Lower leg skin (tissue), 4 donors: ENCODE measurements around the gene CFAP410. TPM values are rescaled to one million over a fixed set of nuclear protein-coding genes. Genes with fewer than 3 reads are reported as not detected.
"Not testable (repeated sequence)": the region's sequence is repeated elsewhere in the genome, so short reads cannot be mapped to it uniquely, and the experiment has no call there.

Experiments
- DNase-seq, 2 donors: peaks; one replicate each; pipeline ENCODE4 v3.0.0-alpha.2; 2019; ENCODE audit warnings: low spot score in 2 of 2
- H3K4me3 ChIP-seq: fragments of 200-600 bp; sonication (generic); 2 replicates; pipeline ENCODE4 v1.5.1; 2017; ENCODE audit warnings: mild to moderate bottlenecking, low read depth; ENCODE audit not compliant: poor library complexity, severe bottlenecking
- CTCF ChIP-seq, 3 donors: fragments of 450-650 bp; IDR thresholded peaks; one replicate each; pipeline ENCODE4 v1.5.1; 2016; ENCODE audit warnings: antibody characterized with exemption in 3 of 3, mild to moderate bottlenecking in 3 of 3, moderate library complexity in 2 of 3
- POLR2A ChIP-seq, 2 donors: fragments of 450-650 bp; IDR thresholded peaks; one replicate each; pipeline ENCODE4 v1.6.1; 2016 to 2017; ENCODE audit warnings: antibody characterized with exemption in 2 of 2, mild to moderate bottlenecking in 1 of 2, moderate library complexity in 1 of 2
- WGBS, 2 donors: methylation state at CpG; one replicate each; pipeline ENCODE4 v1.1.5; 2018; 5-methylcytosine and 5-hydroxymethylcytosine counted together
- intact Hi-C: fragments of 100-400 bp; cut with DNase I; formaldehyde crosslinking; loops from one replicate; pipeline ENCODE4 v1.15.0; 2023; ENCODE audit warnings: low total_unique reads
- total RNA-seq, 4 donors: library from RNA; depleted of rRNA; stranded (reverse); fragments of >200 nt; gene quantifications; one replicate each; pipeline ENCODE4 v1.1.0, GENCODE V29; 2016

CFAP410 gene
- total RNA-seq, 4 donors from 2014 or later, result 21.3 to 40.1 (median 25.2) TPM

GRCh38 chr21:44288251-44289110, 50.7 kb downstream of the CFAP410 start:
- intact Hi-C loops, result no loop called here
- DNase-seq, result no peak
- TF ChIP-seq CTCF (IDR thresholded peaks at IDR 0.05), result no peak
- TF ChIP-seq POLR2A (IDR thresholded peaks at IDR 0.05), result no peak
- no peak overlapping the region for H3K4me3 ChIP-seq
- whole genome bisulfite sequencing, 2 donors, result 87 to 89% methylated on average over 19 to 22 of the region's 23 CpGs

- TF ChIP-seq CTCF (IDR thresholded peaks at IDR 0.05), result no peak
- TF ChIP-seq POLR2A (IDR thresholded peaks at IDR 0.05), result no peak
- no peak overlapping the region for H3K4me3 ChIP-seq
- intact Hi-C loops, result no loop called here
- WGBS, 2 donors, result 51 to 60% methylated on average over 19 to 26 of the region's 31 CpGs
- no peak for DNase-seq
These were observed 52.2 kb downstream of the CFAP410 start for GRCh38 chr21:44286716-44287632.

GRCh38 chr21:44286086-44286715, 53.0 kb downstream of the CFAP410 start:
- H3K4me3 ChIP-seq, result no peak overlapping the region

GRCh38 chr21:44285138-44285992, 53.8 kb downstream of the CFAP410 start, which contains the start of gene AIRE:
TSS of gene AIRE (plus strand) at chr21:44285876. CDS start at chr21:44286007, 131 bp downstream.
- DNase-seq, result no peak
- intact Hi-C loops, result no loop called here
- TF ChIP-seq CTCF (IDR thresholded peaks at IDR 0.05) (no peak), POLR2A (IDR thresholded peaks at IDR 0.05) (no peak)
- no peak within 1 kb of the TSS for H3K4me3 ChIP-seq
- 37 to 45% methylated on average over 15 to 34 of the region's 56 CpGs for WGBS, 2 donors

More at GRCh38 chr21:44286086-44286715, 53.0 kb downstream of the CFAP410 start:
- DNase-seq, result no peak
- TF ChIP-seq POLR2A (IDR thresholded peaks at IDR 0.05) (no peak), CTCF (IDR thresholded peaks at IDR 0.05) (no peak)
- intact Hi-C loops, result no loop called here
- WGBS, 2 donors, result 44 to 65% methylated on average over 8 to 9 of the region's 21 CpGs

GRCh38 chr21:44283948-44284347, 55.2 kb downstream of the CFAP410 start:
- DNase-seq, result no peak
- intact Hi-C loops, result no loop called here
- no peak for TF ChIP-seq CTCF (IDR thresholded peaks at IDR 0.05)
- TF ChIP-seq POLR2A (IDR thresholded peaks at IDR 0.05), result no peak
- 79 to 87% methylated on average over 10 to 11 of the region's 11 CpGs for WGBS, 2 donors
- H3K4me3 ChIP-seq, result no peak overlapping the region

GRCh38 chr21:44283211-44283785, 55.9 kb downstream of the CFAP410 start:
- WGBS, 2 donors, result 64 to 73% methylated on average over 11 of the region's 11 CpGs
- intact Hi-C loops, H3K4me3 ChIP-seq, DNase-seq: not testable (repeated sequence)
